ENCODE measurements around the gene SPRR2G. TPM values are rescaled to one million over a fixed set of nuclear protein-coding genes. Genes with fewer than 3 reads are reported as not detected.
"Not testable (repeated sequence)": the region's sequence is repeated elsewhere in the genome, so short reads cannot be mapped to it uniquely, and the experiment has no call there.

The SPRR2G gene
- not detected for polyA plus RNA-seq (ENCODE audit: insufficient read length in 12 of 12)
- long read RNA-seq, donor 1, result 0 reads
- long read RNA-seq, donor 2, result 0 reads
- long read RNA-seq, donor 3, result 0 reads
- long read RNA-seq, donor 4, result 0 reads
- long read RNA-seq, donor 5, result 0 reads
- long read RNA-seq, donor 6, result 0 reads
- long read RNA-seq, donor 7, result 0 reads
- long read RNA-seq, donor 8, result 0 reads
- long read RNA-seq, donor 9, result 0 reads
- long read RNA-seq, donor 10, result 0 reads
- long read RNA-seq, donor 11, result 0 reads

GRCh38 chr1:153150846-153151245 lies at the start of gene SPRR2G:
Gene SPRR2G (minus strand): TSS chr1:153150890. CDS start chr1:153150110, 780 bp downstream.
- no peak for DNase-seq

DNA sequence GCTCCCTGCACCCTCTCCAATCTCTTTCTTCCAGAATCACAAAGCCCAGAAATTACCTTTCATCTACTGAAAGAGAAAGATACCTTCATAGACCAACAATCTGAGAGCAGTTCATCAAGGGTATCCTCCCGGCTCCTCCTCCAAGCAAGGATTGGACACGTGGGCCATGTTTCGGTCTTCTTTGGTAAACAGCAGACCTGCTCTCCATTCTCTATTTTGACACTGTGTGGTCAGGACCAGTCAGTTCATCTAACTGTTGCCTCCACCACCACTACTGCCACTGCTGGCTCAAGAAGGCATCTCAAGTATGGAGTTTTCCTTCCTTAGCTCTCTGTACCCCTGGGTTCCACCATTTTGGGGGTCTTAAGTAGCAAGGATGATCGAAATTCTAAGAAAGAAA lies 44.5 kb upstream of the SPRR2G start:
- no peak for DNase-seq

- DNase-seq, result no peak
These were observed 43.8 kb upstream of the SPRR2G start for GRCh38 chr1:153194331-153195050.

DNA sequence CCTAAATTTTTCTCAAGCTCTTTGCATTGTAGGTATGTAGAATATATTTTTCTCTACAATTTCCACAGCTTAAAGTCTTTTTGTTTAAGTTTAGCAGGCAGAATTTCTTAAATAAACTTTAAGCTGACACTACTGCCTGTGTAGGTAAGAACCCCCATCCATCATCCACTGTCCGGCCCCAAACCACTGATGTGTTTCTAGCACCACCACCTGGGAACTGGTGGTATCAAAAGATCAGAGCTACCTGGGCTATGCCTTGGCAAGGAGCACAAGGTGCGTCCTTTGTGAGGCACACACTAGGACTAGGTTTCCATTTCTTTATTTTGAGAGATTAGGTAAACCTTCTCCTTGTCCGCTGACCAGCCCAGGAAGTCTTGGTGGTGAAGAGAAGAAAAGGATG lies 42.0 kb upstream of the SPRR2G start:
- no peak for DNase-seq

DNA sequence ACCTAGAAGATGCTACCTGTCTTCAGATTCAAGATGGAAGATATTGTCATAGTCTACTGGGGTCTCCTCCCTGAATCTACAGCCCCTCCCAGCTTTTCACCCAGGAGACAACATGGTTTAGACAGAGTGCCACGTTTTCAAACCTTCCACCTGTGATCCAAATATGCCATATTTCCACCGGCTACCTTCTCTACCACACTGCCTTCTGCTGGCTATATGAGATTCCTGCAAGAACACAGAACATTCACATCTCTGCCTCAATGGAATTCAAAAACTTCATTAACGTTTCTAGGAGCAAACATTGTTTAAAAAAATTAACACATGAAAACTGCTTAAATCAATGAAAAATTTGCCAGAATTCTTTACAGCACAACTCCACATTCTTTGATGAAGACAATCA lies 39.7 kb upstream of the SPRR2G start:
- DNase-seq, result no peak

DNA sequence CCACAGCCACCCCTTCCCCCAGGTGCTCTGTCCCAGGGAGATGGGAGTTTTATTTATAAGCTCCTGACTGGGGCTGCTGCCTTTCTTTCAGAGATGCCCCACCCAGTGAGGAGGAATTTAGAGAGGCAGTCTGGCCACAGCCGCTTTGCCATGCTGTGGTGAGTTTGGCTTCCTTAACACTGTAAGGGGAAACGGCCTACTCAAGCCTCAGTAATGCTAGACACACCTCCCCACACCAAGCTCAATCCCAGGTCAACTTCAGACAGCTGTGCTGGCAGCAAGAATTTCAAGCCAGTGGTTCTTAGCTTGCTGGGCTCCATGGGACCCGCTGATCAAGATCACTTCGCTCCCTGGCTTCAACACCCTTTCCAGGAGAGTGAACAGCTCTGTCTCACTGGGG lies 37.6 kb upstream of the SPRR2G start:
- DNase-seq, result not testable (repeated sequence)

- no peak for DNase-seq
These were observed 29.9 kb upstream of the SPRR2G start for GRCh38 chr1:153180556-153180955.

GRCh38 chr1:153178922-153179321 lies 28.2 kb upstream of the SPRR2G start:
- DNase-seq, result no peak

- no peak for DNase-seq
These were observed 23.9 kb upstream of the SPRR2G start for GRCh38 chr1:153174624-153175023.

- no peak for DNase-seq
These were observed 18.0 kb upstream of the SPRR2G start for GRCh38 chr1:153168686-153169085.

DNA sequence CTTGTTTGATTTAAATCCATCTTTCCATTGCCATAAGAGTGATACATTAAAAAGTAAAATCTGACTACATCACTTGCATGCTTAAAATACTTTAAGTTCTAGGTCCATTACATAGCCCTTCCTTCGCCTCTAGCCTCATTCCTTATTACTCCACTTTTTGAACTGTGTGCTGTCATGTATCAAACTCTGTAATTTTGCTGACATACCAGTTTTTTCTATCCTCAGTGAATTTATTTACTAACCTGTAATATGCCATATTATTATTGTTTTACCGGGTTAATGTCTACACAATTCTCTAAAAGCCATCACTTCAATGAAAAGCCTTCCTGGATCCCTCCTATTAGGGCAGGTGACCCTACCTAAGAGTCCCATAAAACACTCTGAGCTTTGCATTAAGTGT lies 4.9 kb upstream of the SPRR2G start:
- DNase-seq, result no peak

GRCh38 chr1:153152481-153152880 lies 1.8 kb upstream of the SPRR2G start:
- DNase-seq, result no peak

DNA sequence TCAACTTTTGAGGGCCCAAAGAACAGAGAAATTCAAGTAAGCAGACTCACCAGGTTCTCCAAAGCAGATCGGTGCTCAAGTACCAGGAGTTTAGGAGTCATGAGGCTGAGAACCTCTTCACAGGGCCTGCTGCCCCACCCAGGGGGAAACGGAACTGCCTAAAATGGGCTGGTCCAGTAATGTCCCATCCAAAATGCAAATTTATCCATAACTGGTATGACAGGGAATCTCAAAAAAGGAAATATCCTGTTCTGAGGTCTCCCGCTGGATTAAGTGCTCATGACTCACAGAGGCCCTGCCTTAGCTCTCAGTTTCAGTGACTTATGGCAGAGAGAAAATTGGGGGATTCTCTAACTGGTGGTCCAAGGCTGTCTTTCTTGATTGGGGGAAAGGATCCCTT lies 9.3 kb downstream of the SPRR2G start:
- no peak for DNase-seq

DNA sequence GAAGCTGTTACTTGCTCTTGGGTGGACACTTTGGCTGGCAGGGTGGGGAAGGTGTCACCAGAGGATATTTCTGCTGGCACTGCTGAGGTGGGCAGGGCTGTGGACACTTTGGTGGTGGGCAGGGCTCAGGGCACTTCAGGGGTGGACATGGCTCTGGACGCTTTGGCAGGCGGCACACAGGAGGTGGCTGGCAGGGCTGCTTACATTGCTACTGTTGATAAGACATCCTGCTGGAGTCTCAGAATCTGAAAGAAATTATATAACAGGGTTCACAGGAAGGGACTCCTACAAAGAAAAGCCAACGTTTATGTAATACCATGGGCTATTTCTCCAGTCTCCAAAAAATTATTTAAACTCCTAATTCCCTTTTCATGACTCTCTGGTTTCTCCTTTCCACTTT lies 10.2 kb downstream of the SPRR2G start:
- DNase-seq, result no peak

DNA sequence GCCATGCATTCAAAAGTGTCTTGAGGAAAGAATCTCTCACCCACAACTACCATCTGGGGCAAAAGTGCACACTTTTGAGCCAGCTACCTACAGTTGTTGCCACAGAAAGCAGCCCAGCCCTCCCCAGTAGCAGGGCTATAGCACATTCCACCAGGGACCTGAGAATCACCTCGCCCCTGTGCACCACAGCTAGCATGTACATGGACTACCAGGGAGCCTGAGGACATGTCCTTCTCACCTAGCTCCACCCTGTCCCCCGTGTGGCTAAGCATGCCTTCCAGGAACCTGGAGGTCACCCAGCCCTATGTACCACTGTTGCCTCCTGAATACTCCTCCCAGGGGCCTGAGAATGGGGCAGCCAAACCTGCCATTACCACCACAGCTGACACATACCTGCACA lies 16.9 kb downstream of the SPRR2G start:
- DNase-seq, result no peak

DNA sequence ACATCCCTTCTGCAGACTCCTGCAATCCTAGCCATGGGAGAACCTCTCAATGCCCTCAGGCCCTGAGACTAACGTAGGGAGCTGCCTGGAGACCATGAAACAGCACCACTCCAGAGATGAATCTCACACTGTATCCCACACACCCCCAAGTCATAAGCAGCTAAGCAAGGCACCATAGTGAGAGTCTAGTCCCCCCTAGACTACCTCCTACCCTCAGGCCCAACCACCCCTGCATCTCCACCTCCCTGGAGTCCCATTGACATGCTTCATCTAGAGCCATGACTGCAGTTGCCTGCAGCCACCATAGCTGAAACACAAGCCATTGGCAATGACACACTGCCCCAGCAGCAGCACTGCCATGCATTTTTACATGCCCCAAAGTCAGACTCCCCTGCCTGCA lies 17.4 kb downstream of the SPRR2G start:
- no peak for DNase-seq

DNA sequence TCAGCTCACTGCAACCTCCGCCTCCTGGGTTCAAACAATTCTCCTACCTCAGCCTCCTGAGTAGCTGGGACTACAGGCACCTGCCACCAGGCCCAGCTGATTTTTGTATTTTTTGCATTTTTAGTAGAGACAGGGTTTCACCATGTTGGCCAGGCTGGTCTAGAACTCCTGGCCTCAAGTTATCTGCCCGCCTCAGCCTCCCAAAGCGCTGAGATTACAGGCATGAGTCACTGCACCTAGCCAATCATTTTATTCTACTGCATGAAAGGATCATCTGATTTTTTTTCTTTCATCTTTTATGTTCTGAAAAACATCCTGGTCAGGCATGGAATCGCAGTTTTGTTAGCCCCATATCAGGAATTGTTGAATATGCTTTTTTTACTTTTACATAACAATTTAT lies 22.0 kb downstream of the SPRR2G start:
- not testable (repeated sequence) for DNase-seq

- no peak for DNase-seq
These were observed 23.4 kb downstream of the SPRR2G start for GRCh38 chr1:153127296-153127695.

DNA sequence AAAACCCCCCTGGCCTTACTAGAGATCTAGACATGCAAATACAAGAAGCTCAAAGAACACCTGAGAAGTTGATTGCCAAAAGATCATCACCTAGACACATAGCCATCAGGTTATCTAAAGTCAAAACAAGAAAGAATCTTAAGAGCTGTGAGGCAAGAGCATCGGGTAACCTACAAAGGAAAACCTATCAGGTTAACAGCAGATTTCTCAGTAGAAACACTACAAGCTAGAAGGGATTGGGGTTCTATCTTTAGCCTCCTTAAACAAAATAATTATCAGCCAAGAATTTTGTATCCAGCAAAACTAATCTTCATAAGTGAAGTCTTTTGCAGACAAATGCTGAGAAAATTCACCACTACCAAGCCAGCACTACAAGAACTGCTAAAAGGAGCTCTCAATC lies 25.2 kb downstream of the SPRR2G start:
- DNase-seq, result no peak

GRCh38 chr1:153123793-153124192 lies 26.9 kb downstream of the SPRR2G start:
- not testable (repeated sequence) for DNase-seq

GRCh38 chr1:153122831-153123421 lies 27.8 kb downstream of the SPRR2G start:
- no peak for DNase-seq

DNA sequence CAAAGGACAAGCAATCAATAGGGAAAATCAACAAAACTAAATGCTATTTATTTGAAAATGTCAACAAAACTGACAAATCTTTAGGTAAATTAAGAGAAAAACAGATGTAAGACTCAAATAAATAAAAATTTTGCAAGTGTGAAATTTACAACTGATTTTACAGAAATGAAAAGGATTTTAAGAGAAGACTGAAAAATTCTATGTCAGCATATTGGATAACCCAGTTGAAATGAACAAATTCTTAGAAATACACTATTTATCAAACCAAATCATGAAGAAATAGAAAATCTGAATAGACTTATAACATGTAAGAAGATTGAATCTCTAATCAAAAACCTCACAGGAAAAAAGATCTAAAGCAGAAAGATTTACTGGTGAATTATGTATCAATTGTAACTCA lies 29.7 kb downstream of the SPRR2G start:
- no peak for DNase-seq

GRCh38 chr1:153119491-153119971 lies 31.2 kb downstream of the SPRR2G start:
- no peak for DNase-seq

Data from muscle of arm (tissue), 14 donors.